ENCODE measurements around the gene TMEM240.
"Not testable (repeated sequence)": the region's sequence is repeated elsewhere in the genome, so short reads cannot be mapped to it uniquely, and the experiment has no call there.

TMEM240 gene

DNA sequence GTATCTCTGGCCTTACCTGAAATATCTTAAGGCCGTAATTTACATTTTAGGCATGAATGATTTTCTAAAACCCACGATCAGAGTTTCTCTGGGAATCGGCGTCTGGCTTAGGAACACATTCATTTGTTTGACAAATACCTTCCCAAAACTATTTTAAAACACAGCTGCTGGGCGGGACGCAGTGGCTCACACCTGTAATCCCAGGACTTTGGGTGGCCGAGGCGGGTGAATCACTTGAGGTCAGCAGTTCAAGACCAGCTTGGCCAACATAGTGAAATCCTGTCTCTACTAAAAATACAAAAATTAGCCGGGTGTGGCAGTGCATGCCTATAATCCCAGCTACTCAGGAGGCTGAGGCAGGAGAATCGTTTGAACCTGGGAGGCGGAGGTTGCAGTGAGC is 16.5 kb upstream of the TMEM240 start:
- not testable (repeated sequence) for DNase-seq

DNA sequence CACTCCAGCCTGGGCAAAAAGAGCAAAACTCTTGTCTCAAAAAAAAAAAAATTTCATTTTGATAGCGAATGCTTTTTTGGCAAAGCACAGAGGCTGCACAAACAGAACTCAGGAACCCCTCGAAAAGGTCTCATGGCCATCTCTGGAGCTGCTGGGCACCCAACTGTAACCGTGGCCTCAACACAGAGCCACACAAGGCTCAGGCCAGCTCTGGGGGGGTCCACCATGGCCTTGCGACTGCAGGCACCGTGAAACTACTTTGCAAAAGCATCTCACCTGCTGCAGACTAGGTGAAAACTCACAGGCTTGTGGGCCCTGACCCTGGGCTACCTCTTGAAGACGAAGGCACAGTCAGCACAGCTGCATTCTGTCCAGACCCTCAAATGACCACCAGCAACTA is 16.1 kb upstream of the TMEM240 start:
- no peak for DNase-seq

DNA sequence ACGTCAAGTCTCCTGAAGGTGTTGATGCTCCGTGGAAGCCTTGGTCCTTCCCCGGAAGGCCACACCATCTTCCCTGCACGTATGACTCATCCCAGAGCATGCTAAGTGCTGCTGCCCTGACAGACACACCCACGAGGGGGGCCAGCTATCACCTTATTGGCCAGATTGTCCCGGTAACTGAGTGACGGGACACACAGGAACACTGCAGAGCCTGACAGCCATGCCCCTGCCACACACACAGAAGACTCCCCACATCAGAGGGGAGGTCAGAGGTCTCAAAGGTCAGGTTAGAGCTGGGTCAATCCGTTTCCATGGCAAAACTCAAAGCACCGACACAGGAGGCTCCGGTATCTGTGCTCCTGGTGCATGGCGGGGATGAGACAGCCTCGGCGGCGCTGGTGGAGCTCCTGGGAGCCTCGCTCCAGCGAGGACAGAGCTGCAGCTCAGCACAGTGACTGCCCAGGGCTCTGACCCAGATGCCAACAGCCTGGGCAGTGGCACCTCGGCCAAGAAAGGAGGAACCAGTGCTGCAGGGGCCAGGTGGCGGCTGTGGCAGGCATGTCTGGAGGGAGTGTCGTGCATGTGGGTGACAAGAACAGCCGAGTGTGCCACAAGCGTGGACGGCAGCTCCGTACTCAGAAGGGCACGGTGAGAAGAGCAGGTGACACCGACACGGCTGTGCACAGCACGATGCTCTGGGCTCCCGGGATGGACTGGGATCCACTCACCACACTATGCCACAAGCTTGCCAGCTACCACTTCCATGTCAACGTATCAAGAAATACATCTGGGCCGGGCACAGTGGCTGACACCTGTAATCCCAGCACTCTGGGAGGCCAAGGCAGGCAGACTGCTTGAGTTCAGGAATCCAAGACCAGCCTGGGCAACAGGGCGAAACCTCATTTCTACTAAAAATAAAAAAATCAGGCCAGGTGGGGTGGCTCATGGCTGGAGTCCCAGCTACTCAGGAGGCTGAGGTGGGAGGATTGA is 14.8 kb upstream of the TMEM240 start:
- no peak for DNase-seq

DNA sequence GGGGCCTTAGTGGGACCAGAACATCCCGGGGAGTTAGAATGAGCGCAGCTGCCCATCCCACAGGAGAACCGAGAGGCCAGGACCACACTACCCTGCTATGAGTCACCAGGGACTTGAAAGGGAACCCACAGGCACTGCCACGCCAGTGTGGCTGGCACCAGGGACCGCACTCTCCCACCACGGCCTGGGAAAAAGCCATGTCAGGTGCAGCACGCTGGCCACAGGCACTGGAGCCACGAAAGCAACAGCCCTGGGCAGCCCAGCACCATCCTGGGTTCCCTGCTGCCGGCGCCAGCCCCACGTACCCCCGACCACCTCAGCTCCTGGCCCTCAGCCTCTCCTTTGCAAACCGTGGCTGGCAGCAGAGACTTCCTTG is 14.1 kb upstream of the TMEM240 start:
- DNase-seq = no peak

DNA sequence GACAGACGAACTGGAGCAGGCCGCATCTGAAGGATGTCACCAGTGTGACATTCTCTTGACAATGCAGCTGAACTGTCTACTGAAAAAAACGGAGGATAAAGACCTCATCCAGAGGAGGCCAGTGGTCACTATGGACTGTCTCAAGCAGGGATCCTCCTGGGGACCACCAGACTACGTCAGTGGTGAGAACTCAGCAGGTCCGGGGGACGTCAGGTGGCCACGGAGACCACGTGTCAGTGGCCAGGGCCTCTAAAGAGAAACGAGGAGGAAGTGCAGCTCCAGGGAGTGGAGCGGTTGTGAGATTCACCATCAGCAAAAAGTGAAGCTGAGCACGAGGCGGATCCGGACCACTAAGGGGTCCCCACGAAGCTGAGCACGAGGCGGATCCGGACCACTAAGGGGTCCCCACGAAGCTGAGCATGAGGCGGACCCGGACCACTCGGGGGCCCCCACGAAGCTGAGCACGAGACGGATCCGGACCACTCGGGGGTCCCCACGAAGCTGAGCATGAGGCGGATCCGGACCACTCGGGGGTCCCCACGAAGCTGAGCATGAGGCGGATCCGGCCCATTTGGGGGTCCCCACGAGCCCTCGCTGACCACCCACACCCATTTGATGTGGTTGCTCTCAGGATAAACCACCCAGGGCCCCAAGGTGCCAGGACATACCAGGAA is 13.5 kb upstream of the TMEM240 start:
- DNase-seq = no peak

DNA sequence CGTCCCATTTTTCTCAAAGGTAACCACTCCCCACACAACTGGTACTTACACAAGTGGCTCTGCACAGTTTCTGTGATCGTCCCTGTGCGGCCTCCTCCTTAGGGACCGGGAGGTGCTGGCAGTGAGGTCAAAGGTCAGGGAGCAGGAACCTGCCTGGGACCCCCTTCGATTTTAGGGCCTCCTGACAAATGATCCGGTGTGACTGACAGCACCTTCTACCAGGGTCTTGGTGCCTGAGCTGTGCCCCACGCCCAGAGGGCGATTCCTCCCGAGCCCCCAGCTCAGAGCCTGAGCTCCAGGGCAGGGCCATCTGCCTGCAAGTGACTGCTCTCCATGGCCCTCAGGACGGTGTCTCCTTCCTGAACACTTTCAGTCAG is 11.8 kb upstream of the TMEM240 start:
- DNase-seq = no peak

DNA sequence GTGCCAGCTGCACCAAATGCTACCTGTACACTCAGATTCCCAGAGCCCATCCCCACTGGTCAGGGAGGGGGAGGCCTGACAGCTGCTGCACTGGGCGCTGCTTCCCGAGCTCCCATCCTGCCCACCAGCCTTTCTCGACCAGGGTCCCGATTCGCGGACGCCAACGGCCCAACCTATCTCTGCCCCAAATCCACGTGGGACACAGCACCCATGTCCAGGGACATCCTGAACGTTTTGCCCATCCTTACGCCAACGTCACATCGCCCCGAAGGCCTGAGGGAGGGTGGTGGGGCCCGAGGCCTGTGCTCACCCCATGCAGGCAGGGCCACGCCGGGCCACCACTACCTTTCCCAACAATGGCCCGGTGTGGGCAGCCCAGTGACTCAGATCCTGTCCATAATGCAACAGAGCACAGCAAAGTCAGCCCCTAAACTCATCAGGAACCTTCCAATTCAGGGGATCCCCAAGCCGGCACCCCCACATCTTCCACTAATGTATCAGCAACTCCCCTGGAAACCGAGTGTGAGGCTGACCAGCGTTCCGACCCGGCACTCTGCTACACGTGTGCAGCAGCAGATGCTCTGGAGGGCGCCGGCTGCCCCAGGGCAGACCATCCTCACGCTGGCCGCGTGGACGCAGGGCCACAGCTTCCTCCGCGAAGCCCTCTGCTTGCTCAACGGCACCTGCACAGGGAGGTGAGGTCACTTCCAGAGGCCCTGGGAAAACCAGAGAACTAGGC is 11.3 kb upstream of the TMEM240 start:
- no peak for DNase-seq

DNA sequence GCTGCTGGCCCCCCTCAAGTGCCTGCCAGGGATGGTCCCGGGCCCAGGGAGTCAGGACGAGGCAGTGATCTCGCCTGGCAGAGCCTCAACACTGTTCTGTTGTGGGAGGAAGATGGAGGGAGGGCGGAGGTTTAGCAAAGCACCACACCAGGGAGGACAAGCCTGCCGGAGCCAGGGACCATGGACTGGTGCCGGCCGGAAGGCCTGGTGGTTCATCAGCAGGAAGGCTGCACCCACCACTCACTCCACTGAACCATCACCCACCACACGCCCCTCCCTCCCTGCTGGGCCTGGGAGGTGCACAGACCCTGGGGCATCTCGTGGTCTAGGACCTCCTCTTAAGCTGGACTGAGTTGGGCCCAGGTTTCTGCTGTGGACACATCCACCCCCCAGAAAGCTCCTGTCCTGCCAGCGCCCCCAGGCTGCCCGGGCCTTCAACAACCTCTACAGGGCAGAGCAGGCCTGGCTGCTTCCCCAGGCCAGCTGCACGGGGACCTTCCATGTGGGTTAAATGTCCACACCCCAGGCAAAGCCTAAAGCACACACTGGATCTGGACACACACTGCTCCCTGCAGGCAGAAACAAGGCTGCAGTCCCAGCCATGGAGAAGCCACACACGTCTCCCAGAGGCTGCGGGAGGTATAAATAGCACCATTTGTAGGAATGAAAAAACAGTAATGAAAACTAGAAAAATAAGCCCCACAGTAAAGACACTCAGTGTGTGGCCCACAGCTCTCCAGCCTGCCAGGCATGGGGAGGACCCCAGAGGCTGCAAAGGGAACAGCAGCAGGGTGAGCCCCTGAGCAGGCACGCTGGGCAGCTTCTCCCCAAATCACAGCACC is 10.4 kb upstream of the TMEM240 start:
- DNase-seq = no peak

DNA sequence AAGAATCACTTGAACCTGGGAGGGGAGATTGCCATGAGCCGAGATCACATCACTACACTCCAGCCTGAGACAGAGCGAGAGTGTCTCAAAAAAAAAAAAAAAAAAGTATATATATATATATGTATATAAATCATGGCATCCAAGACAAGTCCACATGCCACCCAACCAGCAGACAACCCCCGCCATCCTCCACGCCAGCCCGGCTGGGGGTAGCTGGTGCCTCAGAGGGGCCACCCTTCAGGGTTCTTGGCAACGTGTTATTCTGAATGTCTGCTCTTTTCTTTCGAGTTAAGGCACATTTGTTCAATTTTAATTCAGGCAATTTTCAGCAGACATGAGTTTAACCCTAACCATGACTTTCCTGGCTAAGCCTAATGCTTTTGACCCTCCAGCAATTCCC is 9.7 kb upstream of the TMEM240 start:
- no peak for DNase-seq

DNA sequence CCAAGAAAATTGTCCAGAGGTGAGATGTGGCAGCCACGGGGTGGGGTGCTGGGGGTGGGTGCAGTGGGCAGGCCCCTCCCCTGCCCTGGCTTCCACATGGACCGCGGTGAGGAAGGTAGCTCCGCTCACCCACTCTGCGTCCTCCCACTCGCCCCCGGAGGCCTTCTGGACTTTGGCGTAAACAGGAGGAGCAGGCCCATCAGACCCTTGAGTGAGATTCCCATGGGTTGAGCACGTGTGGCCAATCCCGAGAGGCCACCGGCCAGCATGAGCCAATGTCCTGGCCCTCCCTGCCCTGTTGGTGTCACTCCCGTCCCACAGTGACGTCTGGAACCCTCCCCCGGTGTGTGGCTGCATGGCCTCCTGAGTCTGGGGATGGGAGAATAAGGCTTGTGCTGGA is 8.2 kb upstream of the TMEM240 start:
- DNase-seq = no peak

DNA sequence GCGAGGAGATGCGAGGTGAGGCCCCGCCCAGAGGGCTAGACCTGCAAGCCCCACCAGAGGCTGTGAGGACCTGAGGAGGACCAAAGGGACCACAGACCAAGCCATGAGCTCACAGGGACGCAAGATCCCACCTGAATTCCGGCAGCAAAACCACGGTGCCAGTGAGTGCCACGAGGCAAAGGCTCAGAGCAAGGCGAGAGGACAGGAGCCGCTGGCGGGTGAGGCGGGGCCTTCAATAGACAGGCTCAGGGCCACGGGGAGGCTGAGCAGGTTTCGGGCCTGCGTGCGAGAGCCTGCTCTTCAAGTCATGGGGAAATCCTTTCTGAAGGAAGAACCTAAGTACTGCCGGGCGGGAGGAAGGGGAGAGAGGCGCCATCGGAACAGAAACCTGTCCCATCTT is 7.1 kb upstream of the TMEM240 start:
- no peak for DNase-seq

DNA sequence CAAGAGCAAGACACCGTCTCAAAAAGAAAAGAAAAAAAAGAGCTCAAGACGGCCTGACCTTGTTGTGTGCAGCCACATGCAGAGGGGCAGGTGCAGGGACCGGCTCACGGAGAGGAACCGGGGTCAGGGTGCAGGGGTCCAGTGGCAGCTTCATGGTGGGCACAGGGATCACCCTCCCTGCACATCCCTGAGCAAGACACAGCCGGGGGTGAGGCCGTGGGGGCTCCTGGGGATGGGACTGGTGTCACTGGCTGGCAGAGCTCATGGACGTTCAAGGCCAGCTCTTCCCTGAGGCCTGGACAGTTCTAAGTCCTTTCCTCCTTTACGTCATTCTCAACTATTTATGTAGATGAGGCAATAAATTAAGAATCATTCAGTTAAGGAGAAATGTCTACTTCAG is 6.6 kb upstream of the TMEM240 start:
- no peak for DNase-seq

DNA sequence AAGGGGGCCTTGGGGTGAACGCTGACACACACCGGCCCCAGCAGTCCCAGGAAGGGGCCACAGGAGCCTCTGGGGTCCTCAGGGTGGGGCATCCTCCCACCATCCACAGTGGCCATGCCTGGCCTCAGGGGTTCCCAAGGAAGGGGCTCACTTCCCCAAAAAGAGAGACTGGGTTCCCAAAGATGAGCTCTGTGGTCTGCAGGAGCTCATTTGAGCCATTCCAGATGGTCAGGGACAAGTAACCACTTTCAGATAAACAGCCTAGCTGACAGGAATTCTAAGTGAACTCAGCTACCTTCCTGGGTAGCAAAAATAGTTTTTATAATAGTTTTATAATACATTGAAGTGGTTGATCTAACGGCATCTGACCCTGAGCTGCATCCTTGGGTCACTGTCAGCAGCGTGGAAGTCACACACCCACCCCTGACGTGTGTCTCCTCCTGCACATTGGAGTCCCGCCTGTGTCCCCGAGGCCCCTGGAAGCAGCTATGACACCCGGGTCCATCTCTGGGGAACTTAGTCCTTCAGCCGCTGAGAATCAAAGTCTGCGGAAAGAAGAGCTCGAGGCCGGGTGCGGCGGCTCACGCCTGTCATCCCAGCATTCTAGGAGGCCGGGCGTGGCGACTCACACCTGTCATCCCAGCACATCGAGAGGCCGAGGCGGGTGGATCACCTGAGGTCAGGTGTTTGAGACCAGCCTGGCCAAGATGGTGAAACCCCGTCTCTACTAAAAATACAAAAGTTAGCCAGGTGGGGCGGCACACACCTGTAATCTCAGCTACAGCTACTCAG is 5.7 kb upstream of the TMEM240 start:
- DNase-seq = no peak

DNA sequence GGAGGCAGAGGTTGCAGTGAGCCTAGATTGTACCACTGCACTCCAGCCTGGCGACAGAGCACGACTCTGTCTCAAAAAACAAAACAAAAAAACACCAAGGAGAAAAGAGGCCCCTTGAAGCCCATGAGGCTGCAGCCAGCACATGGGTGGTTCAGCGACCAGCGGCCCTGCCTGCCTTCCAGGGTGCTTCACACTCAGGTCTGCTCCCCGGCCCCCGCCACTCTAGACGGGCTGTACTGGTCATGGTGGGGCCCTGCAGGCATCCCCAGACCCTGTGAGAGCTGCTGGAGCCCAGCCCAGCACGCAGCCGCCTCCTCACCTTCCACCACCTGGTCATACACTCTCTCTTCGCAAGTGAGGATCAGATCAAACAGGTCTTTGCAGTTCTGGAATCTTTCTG is 4.1 kb upstream of the TMEM240 start:
- no peak for DNase-seq

DNA sequence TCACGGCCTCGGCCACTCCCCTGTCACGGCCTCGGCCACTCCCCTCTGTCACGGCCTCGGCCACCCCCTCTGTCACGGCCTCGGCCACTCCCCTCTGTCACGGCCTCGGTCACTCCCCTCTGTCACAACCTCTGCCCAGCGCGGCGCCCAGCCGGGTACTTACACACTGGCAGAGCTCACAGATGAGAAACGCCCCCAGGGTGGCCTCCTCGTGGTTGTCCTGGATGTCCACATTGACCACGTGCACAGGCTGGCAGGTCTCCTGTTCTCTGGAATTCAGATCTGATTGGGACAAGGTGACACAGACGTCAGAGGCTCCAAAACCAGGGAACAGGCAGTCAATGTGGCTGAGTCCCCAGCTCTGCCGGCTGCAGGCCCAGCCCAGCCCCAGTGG is 3.3 kb upstream of the TMEM240 start:
- DNase-seq = no peak

DNA sequence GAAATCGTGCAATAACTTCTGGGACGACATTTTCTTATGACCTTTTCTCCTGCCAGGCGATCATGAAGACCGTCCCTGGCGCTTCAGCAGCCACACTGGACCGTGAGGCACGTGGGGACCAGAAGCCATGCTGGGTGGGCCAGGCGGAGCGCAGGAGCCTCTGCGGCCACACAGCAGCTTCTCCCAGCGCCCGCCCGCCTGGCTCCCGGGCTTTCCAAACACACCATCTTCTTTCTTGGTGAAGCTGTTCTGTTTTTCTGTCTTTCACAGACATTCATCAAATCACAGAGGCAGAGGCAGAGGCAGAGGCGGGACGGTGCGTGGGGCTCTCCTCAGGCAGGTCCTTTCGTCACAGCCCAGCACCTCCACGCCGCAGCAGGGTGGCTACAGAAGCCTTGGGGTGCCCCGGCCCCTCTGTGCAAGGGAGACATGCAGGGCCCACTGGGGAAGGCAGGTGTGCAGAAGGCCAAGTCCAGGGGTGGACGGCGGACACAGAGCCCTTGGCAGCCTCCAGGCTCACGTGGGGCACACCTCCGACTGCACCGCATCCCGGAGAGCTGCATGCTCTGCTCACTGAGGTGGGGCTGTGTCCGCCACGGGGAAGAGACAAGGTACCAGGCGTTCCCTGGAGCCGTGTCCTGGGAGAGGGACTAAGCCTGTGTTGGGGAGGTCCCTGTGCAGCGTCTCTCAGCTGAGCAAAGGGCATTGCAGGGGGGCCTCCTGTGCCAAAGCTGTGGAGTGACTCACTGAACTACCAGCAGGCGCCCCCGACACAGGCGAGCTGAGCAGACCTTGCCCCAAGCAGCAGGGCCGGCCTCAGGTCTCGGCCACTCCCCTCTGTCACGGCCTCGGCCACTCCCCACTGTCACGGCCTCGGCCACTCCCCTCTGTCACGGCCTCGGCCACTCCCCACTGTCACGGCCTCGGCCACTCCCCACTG is 2.6 kb upstream of the TMEM240 start:
- DNase-seq = no peak

DNA sequence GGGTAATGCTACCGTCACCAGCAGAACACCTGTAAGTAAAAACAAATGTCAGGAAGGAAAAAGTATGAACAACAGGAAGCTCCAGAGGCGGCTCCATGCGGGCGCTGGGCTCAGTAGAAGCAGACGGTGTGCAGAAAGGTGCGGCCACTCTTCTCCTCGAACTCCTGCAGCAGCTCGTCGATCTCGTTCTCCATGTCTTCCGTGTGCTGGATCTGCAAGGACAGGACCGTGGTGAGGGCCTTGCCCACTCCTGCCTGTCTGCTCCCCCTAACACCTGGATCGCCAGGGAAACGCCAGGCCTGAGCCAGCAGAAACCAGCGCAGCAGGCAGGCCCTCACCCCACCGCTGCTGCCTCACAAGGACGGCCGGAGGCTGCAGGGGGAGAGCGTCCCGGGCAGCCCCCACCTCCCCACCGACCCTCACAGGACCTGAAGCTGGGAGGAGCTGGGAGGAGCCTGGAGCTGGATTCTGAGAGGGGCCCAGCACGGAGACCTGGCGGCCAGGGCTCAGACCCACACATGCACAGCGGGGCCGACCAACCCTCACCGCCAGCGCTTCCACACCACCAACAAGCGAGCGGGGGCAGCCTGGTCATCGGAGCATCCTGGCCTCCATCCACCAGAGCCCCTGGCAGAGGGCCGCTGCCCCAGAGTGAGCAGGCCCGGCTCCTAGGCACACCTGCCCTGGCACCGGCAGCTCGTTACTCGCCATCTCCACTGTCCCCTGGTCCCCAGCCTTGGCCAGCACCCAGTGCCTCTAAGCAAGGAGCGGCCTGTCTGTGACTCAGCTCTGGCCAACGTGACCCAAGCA is 1.7 kb upstream of the TMEM240 start:
- no peak for DNase-seq

DNA sequence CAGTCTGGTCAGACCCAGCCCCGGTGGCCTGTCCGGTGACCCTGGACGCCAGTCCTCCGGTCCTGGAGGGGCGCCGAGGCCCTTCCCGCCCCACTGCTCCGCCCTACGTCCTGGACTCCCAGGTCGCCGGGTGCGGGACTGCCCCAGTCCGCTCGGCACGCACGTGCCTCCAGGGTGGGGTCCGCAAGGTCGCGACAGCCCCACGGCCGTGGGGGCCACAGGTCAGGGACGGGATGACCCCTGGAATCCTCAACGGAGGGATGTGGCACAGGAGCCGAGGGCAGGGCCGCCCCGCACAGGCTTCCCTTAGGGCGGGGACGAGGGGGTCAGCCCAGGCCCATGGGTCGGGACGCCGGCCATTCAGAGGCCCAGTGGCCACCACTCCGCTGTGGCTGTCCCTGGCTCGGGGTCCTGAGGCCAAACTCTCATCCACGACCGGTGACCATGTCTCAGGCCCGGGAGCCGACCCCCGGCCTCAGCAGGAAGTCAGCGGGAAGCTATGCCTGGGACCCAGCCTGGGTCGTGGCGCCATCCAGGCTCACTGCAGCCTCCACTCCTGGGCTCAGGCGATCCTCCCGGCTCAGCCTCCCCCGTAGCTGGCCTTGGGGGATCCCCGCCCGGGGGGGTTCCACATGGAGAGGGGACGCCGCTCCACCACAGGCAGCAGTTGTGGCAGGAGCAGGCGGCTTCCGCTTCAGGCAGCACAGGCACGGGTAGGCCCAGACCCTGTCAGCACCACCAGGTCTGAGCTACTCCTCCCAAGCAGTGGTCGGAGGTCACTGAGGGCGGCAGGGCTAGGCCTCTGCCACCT is 599 bp upstream of the TMEM240 start:
- DNase-seq = no peak
